NCI-H524 treated with DMSO at 0.1 percent for 48 hours (cell line): ENCODE data around the gene EIF3M.
"Not testable (repeated sequence)": the region's sequence is repeated elsewhere in the genome, so short reads cannot be mapped to it uniquely, and the experiment has no call there.

ENCODE experiments used
- DNase-seq: peaks from one replicate; lab custom pipeline; 2025; lab: John Stamatoyannopoulos, UW

Gene EIF3M

DNA sequence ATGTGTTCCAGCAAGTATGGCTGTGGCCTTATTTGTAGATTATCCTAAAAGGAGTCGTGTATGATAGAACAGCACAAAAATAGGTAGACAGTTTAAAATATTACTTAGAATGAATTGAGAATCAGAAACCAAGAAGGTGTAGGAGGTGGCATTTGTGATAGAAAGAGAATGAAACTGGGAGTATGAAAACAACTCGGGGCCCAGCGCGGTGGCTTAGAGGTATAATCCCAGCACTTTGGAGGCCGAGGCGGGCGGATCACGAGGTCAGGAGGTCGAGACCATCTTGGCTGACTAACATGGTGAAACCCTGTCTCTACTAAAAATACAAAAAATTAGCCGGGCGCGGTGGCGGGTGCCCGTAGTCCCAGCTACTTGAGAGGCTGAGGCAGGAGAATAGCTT, 12.5 kb downstream of the EIF3M start:
- not testable (repeated sequence) for DNase-seq

DNA sequence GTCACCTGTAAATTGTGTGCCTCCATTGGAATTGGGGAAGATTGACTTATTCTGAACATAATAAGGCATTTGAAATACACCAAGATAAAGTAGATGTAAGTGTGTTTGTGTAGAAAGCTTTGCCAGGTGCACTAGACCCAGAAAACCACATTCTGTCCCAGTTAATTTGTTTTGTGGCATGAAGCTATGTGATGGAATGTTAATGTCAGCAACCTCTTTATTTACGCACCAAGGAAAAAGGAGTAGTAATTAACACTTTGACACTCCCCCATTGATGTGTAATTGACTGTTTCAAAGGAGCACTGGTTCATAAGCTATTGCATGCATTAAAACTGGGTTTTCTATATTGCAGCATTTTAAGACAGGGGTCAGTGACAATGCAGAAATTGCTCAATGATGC, 14.3 kb downstream of the EIF3M start:
- no peak for DNase-seq

DNA sequence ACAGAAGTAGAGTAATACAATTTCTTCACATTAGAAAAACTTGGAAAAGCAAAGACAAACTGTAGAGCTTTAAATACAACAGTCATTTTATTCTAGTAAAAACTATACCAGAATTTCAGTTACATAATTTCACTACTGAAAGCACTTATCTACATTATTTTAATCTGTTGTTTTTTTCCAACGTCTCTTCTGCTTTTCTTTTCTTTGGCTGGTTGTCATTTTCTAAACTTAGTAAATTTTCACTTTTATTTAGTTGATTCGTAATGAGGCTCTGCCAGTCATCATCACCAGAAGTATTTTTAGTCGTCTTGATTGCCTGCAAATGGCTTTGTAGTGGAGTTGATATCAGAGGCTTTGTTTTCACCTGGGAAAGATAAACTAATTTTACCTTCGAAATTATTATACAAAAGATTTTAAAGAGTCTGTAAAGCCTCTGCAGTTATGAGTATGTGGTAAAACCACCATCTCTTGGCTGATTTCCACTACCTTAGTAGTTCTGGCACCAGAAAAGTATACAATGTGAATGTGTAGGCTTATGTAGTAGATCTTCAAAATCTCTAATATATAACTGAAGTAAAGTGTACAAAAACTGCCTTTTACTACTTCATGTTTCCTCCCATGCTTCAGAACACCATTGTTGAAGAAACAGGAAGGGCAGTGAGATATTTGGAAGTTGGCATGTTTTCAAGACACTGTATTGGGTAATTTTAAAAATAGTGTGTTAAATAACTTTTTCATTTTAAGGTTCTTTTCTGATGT, 19.2 kb downstream of the EIF3M start:
- no peak for DNase-seq

DNA sequence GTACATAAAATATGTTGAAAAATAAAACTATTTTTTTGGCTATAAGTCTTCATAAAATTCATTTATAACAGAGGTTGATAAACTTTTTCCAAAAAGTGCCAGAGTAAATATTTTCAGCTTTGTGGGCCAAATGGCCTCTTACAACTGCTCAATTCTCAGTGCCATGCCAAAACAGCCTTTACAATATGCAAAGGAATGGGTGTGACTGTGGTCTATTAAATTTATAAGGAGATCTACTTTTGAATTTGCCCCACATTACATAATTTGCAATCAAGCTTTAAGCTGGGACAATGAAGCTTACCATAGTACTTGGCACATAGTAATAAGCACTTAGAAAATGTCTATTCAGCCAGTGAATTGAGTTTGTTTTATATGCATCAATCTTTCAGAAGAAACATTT, 22.6 kb downstream of the EIF3M start:
- DNase-seq, result no peak

DNA sequence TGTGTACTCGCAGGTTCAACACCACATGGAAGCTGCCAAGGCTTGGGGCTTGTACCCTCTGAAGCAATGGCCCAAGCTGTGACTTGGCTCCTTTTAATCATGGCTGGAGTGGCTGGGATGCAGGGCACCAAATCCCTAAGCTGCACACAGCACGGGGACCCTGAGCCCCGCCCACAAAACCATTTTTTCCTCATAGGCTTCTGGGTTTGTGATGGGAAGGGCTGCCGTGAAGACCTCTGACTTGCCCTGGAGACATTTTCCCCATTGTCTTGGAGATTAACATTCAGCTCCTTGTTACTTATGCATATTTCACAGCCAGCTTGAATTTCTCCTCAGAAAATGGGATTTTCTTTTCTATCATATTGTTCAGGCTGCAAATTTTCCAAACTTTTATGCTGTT, 25.2 kb downstream of the EIF3M start:
- not testable (repeated sequence) for DNase-seq

DNA sequence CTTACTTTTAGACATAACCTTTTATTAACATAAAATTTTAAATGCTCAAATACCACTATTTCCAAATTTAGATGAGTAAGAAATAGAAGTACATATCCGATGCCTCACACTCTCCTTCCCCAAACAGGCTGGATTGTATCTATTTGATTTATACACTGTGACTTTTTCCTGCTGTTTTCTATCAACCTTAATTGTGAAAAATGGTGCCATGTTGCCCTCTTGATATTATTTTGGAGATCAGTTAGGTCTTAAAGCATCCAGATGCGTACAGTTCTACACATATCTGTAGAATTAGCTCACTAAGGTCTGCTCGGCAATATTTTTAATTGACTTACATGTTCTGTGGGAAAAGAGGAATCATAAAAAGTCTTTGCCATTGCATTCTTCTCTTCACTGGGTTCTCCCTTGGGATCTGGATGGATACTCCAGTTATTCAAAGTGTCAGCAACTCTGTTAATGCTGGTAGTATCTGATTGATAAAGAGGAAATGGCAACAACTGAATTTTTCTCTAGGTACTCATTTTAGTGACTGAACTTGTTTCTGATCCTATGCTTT, 27.2 kb downstream of the EIF3M start:
- no peak for DNase-seq

DNA sequence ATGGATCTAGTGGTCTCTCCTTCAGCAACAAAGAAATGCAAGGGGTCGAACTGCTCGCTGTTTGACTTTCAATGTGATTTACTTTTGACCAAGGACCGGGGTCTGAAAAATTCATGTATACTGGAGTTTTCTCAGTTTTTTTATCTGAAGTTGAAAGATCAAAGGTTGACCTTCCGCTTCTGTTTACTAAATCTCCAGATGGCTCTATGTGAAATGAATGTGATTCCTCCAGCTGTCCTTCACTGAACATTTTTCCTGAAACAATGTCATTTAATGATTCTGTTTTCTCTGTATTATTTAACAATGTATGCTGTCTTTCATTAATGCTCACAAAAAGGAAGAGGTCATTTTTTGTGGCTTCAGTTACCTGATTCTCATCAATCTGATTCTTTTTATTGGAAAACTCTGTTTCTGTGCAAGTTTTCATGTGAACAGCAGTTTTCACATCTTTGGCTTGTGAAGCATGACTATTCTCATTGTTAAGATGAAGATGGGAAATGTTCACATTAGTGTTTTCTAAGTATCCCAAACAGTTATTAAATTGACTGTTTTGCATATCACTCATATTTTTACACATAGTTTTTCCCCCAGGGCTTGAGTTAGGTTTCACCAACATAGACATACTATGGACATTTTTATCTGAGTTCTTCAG, 30.0 kb downstream of the EIF3M start:
- DNase-seq, result no peak

DNA sequence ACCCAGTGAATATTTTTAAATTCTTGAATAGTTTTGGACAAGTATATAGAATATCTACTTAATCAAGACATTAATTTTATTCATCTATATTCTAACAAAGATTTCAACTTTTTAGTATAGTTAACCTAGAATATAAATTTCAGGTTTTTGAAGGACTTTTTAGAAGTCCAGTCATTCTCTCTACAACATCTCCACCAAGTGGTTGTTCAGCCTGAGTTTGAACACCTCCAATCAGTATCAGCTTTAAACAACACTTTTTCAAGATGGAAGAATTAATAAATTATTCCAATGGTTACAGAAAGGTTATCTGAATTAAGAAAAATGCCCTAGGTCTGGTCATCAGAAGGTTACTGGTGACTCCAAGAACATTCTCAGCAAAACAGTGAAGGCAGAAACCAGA, 31.8 kb downstream of the EIF3M start:
- no peak for DNase-seq

DNA sequence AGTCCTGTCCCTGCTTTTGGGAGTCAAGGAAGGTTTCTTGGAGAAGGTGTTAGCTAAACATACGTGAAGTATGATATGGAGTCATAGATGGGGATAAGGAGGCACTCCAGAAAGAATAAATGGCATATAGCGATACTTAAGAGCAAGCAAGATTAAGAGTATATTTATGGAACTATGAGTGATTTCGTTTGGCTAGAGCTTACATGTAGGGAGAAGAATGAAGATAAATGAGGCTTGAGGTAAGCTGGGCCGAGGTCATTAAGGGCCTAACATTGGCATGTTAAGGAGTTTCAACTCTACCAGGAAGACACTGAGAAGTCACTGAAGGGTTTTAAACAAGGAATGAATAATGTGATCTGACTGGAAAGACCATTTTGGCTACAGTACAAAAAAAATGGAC, 33.3 kb downstream of the EIF3M start:
- no peak for DNase-seq

DNA sequence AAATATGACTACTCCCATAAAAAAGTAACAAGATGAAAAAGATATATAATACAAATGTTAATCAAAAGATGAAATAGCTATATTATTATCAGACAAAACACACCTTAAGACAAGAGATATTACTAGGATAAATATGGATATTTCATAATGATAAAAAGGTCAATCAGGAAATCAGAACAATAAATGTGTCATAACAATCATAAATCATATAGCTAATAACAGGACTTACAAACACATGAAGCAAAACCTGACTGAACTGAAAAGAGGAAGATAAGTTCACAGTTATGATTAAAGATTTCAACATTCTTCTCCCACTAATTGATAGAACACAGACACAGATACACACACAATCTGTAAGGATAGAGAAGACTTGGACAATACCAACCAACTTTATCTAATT, 47.2 kb downstream of the EIF3M start:
- DNase-seq, result no peak

DNA sequence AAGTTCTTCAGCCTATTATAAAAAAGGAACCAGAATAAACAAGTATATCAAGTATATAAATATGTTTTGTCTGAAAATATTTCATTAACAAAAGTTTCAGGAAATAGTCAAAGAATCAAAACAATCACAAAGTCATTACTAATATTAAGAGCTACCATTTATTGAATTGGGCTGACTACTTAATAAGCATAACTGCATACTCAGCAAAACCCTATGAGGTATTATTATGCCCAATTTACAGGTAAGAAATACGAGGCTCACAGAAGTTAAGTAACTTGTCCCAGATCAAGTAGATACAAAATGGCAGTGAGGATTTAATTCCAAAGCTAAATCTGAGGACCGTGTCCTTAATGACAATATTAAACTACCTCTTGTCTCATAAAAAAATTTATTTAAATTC, 52.2 kb downstream of the EIF3M start:
- no peak for DNase-seq

DNA sequence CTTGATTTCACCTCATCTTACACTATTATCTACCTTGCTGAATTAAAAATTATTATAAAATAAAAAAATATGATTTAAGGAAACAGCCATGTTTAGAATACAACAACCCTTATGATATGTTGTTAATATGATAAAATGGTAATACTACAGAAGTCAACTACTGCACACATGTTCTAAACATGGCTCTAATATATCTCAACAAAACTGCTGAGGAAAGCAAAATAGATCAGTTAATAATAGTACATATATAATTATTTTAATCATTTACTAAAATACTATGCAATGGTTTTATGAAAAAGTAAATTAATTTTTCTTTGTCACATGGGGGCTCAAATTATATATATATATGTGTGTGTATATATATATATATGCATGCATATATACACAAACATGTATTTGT, 57.7 kb downstream of the EIF3M start:
- no peak for DNase-seq

DNA sequence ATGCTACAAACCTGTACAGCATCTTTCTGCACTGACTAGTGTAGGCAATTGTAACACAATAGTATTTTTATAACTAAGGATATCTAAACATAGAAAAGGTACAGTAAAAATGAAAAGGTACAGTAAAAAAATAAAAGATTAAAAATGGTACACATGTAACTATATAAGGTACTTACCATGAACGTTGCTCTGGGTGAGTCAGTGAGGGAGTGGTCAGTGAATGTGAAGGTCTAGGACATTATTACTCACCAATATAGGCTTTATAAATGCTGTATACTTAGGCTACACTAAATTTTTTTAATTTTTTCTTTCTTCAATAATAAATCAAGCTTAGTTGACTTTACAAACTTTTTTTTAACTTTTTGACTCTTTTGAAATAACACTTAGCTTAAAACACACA, 59.9 kb downstream of the EIF3M start:
- no peak for DNase-seq
